Measurements from ENCODE around the gene NEK5. TPM values are rescaled to one million over a fixed set of nuclear protein-coding genes. Genes with fewer than 3 reads are reported as not detected.
"Not testable (repeated sequence)": the region's sequence is repeated elsewhere in the genome, so short reads cannot be mapped to it uniquely, and the experiment has no call there.

Gene NEK5
- total and polyA plus RNA-seq, 2 of the 8 experiments (the other 6 are each of a cell fraction or from before 2014, with no cell fraction given) = 0.12 to 0.35 TPM

DNA sequence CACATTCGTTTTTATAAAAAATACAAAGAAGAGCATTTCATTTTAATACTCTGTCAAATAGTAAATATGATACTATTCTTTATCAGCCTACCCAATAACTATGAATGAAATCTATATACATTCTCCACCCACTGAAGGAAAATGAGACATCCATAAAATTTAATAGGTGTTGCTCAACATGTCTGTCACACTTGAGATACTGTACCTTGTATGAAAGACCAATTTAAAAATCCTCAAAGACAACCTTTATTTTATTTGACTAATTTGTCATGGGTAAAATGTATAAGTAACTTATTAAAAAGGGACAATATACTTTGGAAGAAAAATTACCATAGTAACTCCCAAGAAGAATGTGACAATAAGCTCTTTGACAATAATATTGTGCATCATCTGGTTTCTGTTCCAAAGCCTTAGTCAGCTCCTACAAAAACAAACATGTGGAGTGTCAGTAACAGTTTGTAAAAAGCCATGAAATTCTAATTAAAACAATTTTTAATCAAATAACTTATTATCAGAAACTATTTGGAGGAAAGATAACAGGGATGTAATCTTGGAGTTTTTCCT lies 42.0 kb upstream of the NEK5 start:
- H3K18ac ChIP-seq (ENCODE audit: extremely low read depth, low read length); H2AFZ ChIP-seq (ENCODE audit: low read length); H3K79me1 ChIP-seq (ENCODE audit: low read depth, low read length); DNase-seq (ENCODE audit: low read depth in 1 of 2, low spot score in 2 of 2); H4K8ac ChIP-seq (ENCODE audit: extremely low read depth, insufficient read depth, low read length); H4K91ac ChIP-seq (replicated peaks; ENCODE audit: insufficient read length, low read length); H2BK15ac ChIP-seq (ENCODE audit: low read length); H3K4me3 ChIP-seq (ENCODE audit: extremely low read depth in 1 of 4, insufficient read depth in 2 of 4, low read depth in 3 of 4, low read length in 4 of 4); H3K79me2 ChIP-seq (ENCODE audit: control insufficient read depth in 1 of 2, insufficient read depth in 2 of 2, low read length in 2 of 2); H3K4me2 ChIP-seq (ENCODE audit: insufficient read depth in 1 of 2, low read depth in 2 of 2, low read length in 2 of 2); H2BK12ac ChIP-seq (ENCODE audit: low read depth, low read length); H3K23ac ChIP-seq (ENCODE audit: insufficient read length); POLR2A ChIA-PET (ENCODE audit: partially characterized antibody); H3K4me1 ChIP-seq (replicated peaks in 1 of 4; ENCODE audit: control insufficient read depth in 3 of 4, insufficient read depth in 4 of 4, low read length in 3 of 4); H3K56ac ChIP-seq (replicated peaks; ENCODE audit: insufficient read length, low read depth, low read length); H4K20me1 ChIP-seq (replicated peaks in 1 of 2; ENCODE audit: control insufficient read depth in 1 of 2, insufficient read depth in 2 of 2, low read length in 2 of 2); H3K9ac ChIP-seq (replicated peaks in 1 of 4; ENCODE audit: extremely low read depth in 1 of 4, low read depth in 3 of 4, low read length in 3 of 4); H3K9me3 ChIP-seq (ENCODE audit: insufficient read depth in 2 of 2, low read depth in 1 of 2, low read length in 1 of 2); H3K4ac ChIP-seq (replicated peaks; ENCODE audit: insufficient read length, low read depth, low read length); H2BK120ac ChIP-seq (replicated peaks; ENCODE audit: low read depth, low read length); H4K5ac ChIP-seq (ENCODE audit: insufficient read length, low read depth, low read length); H3K14ac ChIP-seq (ENCODE audit: insufficient read length); H2BK20ac ChIP-seq (ENCODE audit: low read length); H3K27me3 ChIP-seq (replicated peaks in 1 of 4; ENCODE audit: control insufficient read depth in 3 of 4, extremely low read depth in 1 of 4, insufficient read depth in 3 of 4, low read length in 3 of 4); H2AK5ac ChIP-seq (ENCODE audit: low read depth, low read length); H2BK5ac ChIP-seq (ENCODE audit: low read depth, low read length); H3K23me2 ChIP-seq (ENCODE audit: low read depth, low read length); CTCF ChIA-PET (ENCODE audit: partially characterized antibody); FAIRE-seq; H3K27ac ChIP-seq (ENCODE audit: low read depth, low read length): not testable (repeated sequence)
- peaks cover 0 to 50% (median 8%) of the 10 kb centered on the region in 4 experiments; a peak in 5 of 8 replicates for H3K36me3 ChIP-seq (ENCODE audit: control insufficient read depth in 2 of 4, insufficient read depth in 4 of 4, low read length in 3 of 4)
- WGBS, 2 experiments (ENCODE audit: extremely low coverage in 1 of 2, insufficient coverage in 1 of 2, insufficient read length in 1 of 2, insufficient replicate concordance in 2 of 2, low coverage in 1 of 2, low lambda C conversion rate in 2 of 2, missing lambda C conversion rate in 1 of 2) = 86% methylated on average over 1 of the region's 1 CpG; no CpG with 5 or more reads in 1 of the 2 experiments

Data from H1 (cell line).